Measurements from ENCODE around the gene RDH8.

DNA sequence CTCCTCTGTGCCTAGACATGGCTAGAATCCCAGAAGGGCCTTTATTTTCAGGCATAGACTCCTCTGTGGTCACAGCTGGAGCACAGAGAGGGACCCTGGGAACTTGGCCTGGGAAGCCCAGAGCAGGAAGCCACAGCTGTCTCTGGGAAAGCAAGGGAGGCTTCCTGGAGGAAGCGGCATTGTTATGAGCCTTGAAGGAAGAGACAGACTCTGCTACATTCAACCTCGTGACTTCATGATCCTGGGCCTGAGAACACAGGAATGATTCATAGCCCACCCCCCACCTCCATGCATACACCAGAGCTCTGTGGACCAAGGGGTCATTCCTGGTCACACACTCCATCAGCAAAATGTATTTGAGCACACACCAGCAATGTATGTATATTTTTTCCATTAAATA is 8.6 kb downstream of the RDH8 start:
- TF ChIP-seq EZH2 (IDR thresholded peaks at IDR 0.05) (no peak), FOXP2 (optimal IDR thresholded peaks at IDR 0.05; ENCODE audit: control extremely low read depth, extremely low read length, insufficient read depth) (no peak), POLR2AphosphoS5 (IDR thresholded peaks at IDR 0.05; ENCODE audit: borderline replicate concordance, low read depth, low read length) (no peak)

Measured in SK-N-MC (cell line).